AG04450 (cell line): Measurements from ENCODE around the gene ZNF670. TPM values are rescaled to one million over a fixed set of nuclear protein-coding genes. Genes with fewer than 3 reads are reported as not detected.

Experiments used
- CTCF ChIA-PET: fragments of 300-600, 350-600 bp; formaldehyde crosslinking; extraction: SDS; loops from one replicate; lab custom pipeline; 2022; ENCODE audit warnings: antibody characterized with exemption, inconsistent platforms; lab: Charles Lee
- POLR2A ChIA-PET: fragments of 350-600 bp; formaldehyde crosslinking; extraction: SDS; loops from one replicate; lab custom pipeline; 2021; ENCODE audit warnings: antibody characterized with exemption, inconsistent platforms; lab: Yijun Ruan, JAX
- DNase-seq: peaks from one replicate; pipeline ENCODE4 v3.0.0-alpha.2; 2011; ENCODE audit warnings: low read depth, low spot score
- H3K27ac ChIP-seq: one replicate; pipeline ENCODE4 v1.5.1; 2012; ENCODE audit warnings: low read depth, low read length, control low read depth
- H3K27me3 ChIP-seq: one replicate; pipeline ENCODE4 v1.6.0; 2012; ENCODE audit warnings: low read length; ENCODE audit not compliant: control insufficient read depth, insufficient read depth
- H3K4me3 ChIP-seq: 2 replicates; pipeline ENCODE4 v1.5.1; 2011; ENCODE audit warnings: mild to moderate bottlenecking, low read depth, low read length, control low read depth
- H3K9me3 ChIP-seq: 2 replicates; pipeline ENCODE4 v1.5.1; 2012; ENCODE audit warnings: low read length; ENCODE audit not compliant: control insufficient read depth, insufficient read depth
- polyA plus RNA-seq: library from polyadenylated mRNA; depleted of rRNA; stranded (reverse); fragments of >200 nt; gene quantifications from 2 replicates; pipeline ENCODE4 v1.2.3, GENCODE V29; 2011
- TF ChIP-seq, protein P1 (sequence below): IDR thresholded peaks from 2 replicates; pipeline ENCODE4 v1.5.1; 2011; ENCODE audit warnings: low read depth, low read length, control low read depth, inconsistent platforms

The ZNF670 gene
- polyA plus RNA-seq, 1 experiment: 3.3 TPM

DNA sequence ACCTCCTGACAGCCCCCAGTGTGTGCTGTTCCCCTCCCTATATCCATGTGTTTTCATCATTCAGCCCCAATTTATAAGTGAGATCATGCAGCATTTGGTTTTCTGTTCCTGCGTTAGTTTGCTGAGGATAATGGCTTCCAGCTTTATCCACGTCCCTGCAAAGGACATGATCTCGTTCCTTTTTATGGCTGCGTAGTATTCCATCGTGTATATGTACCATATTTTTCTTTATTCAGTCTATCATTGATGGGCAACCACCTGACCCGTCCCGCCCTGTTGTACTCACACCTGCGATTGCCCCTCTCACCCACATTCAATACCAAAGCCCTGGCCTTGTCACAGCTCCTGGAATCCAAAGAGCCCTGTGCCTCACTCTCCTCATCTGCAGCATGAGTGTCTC, 6.2 kb upstream of the ZNF670 start:
- Histone ChIP-seq H3K27me3 (no peaks in the 10 kb centered on the region), H3K4me3 (no peak overlapping the region), H3K9me3 (peaks cover 11% of the 10 kb centered on the region; the same call in 1 of the 2 replicates), H3K27ac (no peak overlapping the region)
- ChIA-PET CTCF (no interaction called here), POLR2A (no interaction called here)
- TF ChIP-seq, protein P1, sequence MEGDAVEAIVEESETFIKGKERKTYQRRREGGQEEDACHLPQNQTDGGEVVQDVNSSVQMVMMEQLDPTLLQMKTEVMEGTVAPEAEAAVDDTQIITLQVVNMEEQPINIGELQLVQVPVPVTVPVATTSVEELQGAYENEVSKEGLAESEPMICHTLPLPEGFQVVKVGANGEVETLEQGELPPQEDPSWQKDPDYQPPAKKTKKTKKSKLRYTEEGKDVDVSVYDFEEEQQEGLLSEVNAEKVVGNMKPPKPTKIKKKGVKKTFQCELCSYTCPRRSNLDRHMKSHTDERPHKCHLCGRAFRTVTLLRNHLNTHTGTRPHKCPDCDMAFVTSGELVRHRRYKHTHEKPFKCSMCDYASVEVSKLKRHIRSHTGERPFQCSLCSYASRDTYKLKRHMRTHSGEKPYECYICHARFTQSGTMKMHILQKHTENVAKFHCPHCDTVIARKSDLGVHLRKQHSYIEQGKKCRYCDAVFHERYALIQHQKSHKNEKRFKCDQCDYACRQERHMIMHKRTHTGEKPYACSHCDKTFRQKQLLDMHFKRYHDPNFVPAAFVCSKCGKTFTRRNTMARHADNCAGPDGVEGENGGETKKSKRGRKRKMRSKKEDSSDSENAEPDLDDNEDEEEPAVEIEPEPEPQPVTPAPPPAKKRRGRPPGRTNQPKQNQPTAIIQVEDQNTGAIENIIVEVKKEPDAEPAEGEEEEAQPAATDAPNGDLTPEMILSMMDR: no peak
- no peak for DNase-seq

DNA sequence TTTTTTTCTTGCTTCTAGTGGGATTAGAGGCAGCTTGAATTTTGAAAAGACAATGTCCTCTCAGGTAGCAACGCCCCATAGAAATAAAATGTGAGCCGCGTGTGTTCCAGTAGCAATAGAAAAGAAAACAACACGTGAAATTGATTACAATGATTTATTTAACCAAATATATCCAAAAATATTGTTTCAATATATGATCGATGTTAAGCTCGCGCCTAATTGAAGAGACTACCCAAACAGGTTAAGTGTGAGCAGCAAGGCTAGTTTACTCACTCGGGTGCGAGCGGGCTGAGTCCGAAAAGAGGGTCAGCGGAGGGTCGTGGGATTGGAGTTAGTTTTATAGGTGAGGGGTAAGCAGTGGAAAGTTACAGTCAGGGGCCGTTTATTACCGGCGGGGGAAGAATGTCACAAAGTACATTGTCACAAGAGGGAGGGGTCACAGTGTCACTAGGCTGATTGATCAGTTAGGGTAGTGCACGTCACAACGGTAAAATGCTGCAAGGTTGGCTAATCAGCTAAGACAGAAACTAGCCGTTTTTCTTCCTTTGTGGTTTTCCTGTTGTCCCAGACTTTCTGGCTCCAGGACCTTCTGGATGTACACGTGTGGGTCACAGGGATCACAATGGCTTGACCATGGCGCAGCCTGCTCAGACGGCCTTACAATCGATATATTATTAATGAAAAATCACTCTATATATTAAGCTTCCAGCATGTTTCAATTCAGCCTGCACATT, 697 bp upstream of the ZNF670 start:
- TF ChIP-seq, protein P1: no peak

DNA sequence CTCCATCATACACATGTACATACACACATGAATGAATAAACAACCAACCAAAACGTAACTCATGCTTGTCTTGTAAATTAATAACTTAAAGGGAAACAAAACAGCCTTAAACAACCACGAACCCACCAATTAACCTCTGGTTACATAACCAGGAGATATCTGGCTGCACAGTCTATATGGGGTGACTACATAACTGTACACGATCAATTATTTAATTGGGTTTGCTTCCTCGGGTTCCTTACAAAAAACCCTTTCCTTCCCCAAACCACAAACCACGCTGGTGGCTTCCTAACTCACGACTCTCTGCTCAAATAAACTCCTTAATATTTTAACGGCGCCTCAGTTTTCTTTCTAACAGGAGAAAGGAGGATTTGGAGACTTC, 744 bp downstream of the ZNF670 start:
- TF ChIP-seq, protein P1: no peak
- Histone ChIP-seq H3K9me3 (peaks cover 13% of the 10 kb centered on the region), H3K4me3 (peak overlapping the region; percentile 83), H3K27me3 (no peaks in the 10 kb centered on the region), H3K27ac (peak overlapping the region; percentile 78)
- DNase-seq: no peak
- ChIA-PET POLR2A (no interaction called here), CTCF (interaction anchor here (0.6 to 2.1 kb wide), 3 partner anchors 12 to 175 kb away, joined by 4 to 7 read pairs (median 7); no protein-coding TSS in a partner anchor)

More for the DNA sequence above, 697 bp upstream of the ZNF670 start:
- no peak overlapping the region for H3K27ac ChIP-seq
- peaks cover 11% of the 10 kb centered on the region for H3K9me3 ChIP-seq
- H3K27me3 ChIP-seq: no peaks in the 10 kb centered on the region
- peak overlapping the region; percentile 83; the same call in 1 of the 2 replicates for H3K4me3 ChIP-seq
- CTCF ChIA-PET: interaction anchor here (0.6 to 4.0 kb wide), 15 partner anchors 10 to 311 kb away, joined by 3 to 39 read pairs (median 5); no protein-coding TSS in a partner anchor
- POLR2A ChIA-PET: interaction anchor here (0.6 to 1.3 kb wide), 4 partner anchors 20 to 147 kb away, joined by 4 to 6 read pairs (median 4); partner anchors contain the start of gene AHCTF1
- no peak for DNase-seq

DNA sequence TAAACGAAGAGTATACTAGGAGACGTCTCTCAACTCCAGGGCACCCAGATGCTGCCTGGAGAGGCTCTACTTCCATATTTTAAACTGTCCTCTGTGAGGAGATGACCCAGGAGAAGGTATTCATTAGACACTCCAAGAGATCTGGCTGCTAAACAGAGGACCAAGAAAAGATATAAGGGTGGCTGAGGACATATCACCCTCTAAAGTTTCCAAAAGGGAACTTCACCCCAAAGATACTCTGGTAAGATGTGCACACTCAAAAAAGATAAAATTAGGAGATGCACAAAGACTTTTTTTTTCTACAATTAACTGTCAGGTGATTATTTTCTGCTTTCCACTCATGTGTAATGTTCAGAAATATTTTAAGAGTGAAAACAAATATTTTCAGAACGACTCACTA, 1.4 kb downstream of the ZNF670 start:
- Histone ChIP-seq H3K4me3 (no peak overlapping the region), H3K27ac (no peak overlapping the region), H3K9me3 (peaks cover 13% of the 10 kb centered on the region), H3K27me3 (no peaks in the 10 kb centered on the region)
- POLR2A ChIA-PET: no interaction called here
- CTCF ChIA-PET: no interaction called here
- TF ChIP-seq, protein P1: 0 out of 2 replicates have a peak, but pooled peaks have one; percentile 7
- no peak for DNase-seq

DNA sequence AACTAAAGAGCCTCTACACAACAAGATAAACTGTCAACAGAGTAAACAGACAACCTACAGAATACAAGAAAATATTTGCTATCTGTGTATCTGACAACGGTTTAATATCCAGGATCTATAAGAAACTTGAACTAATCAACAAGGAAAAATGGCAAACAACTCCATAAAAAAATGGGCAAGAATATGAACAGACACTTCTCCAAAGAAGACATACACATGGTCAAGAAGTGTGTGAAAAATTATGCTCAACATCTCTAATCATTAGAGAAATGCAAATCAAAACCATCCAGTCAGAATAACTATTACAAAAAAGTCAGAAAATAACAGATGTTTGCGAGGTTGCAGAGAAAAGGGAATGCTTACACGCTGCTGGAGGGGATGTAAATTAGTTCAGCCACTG, 8.0 kb downstream of the ZNF670 start:
- Histone ChIP-seq H3K4me3 (no peak overlapping the region), H3K27me3 (no peaks in the 10 kb centered on the region), H3K9me3 (peaks cover 29% of the 10 kb centered on the region), H3K27ac (no peak overlapping the region)
- ChIA-PET CTCF (no interaction called here), POLR2A (no interaction called here)
- no peak for DNase-seq
- TF ChIP-seq, protein P1: no peak
